Measurements from ENCODE around the gene PMVK.
"Not testable (repeated sequence)": the region's sequence is repeated elsewhere in the genome, so short reads cannot be mapped to it uniquely, and the experiment has no call there.

PMVK gene

DNA sequence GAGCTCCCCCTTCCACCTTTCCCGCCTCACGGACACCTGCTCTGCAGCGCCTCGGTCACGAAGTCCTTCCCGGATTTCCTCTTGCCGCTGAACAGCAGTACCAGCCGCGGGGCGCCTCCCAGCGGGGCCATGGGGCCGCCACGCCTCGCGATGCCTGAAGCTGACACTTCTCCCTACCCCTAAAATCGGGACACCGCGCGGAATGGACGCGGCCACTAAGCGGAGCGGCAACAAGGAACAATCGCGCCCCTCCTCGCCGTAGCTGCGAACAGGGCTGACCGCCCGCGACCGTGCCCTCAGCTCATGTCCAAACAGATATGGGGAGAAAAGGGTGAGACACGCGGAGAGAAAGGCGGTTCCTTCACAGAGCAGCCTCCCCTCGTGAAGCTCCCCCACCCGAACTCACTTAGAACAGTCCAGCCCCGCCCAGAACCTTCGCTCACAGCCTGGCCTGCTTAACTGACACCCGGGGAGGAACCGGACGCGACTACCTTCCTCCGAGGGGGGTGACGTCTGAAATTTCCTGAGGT is at the start of gene PMVK:
PMVK (minus strand) TSS at position 165 of the 530 bp plus-strand sequence; CDS start at position 131, 34 bp downstream.
- peak; percentile 98 for DNase-seq (ENCODE audit: low spot score)

- DNase-seq (ENCODE audit: low spot score): no peak
Measured at GRCh38 chr1:154983776-154984466, 47.4 kb upstream of the PMVK start.

GRCh38 chr1:154982897-154983648 is 46.6 kb upstream of the PMVK start, which contains the start of gene FLAD1:
TSS of gene FLAD1 (plus strand) at chr1:154983344. CDS start at chr1:154983695, 351 bp downstream.
- peak; percentile 100 for DNase-seq (ENCODE audit: low spot score)

GRCh38 chr1:154982341-154982740 is 45.8 kb upstream of the PMVK start:
- DNase-seq (ENCODE audit: low spot score): no peak

GRCh38 chr1:154978360-154978759 is 41.8 kb upstream of the PMVK start:
- DNase-seq (ENCODE audit: low spot score): no peak

GRCh38 chr1:154977762-154978161 is 41.2 kb upstream of the PMVK start:
- DNase-seq (ENCODE audit: low spot score): not testable (repeated sequence)

- no peak for DNase-seq (ENCODE audit: low spot score)
Measured at GRCh38 chr1:154975409-154976059, 39.0 kb upstream of the PMVK start.

- peak; percentile 98 for DNase-seq (ENCODE audit: low spot score)
Measured at GRCh38 chr1:154974808-154975408, 38.4 kb upstream of the PMVK start.

GRCh38 chr1:154974102-154974807 is 37.7 kb upstream of the PMVK start, which contains the start of gene CKS1B:
TSS of gene CKS1B (plus strand) at chr1:154974681. CDS start at chr1:154974746, 65 bp downstream.
- DNase-seq (ENCODE audit: low spot score): peak; percentile 99

- DNase-seq (ENCODE audit: low spot score): peak; percentile 99
Measured at GRCh38 chr1:154973344-154974101, 37.0 kb upstream of the PMVK start.

- DNase-seq (ENCODE audit: low spot score): peak; percentile 90
Measured at GRCh38 chr1:154972517-154973343, 36.2 kb upstream of the PMVK start.

- no peak for DNase-seq (ENCODE audit: low spot score)
Measured at GRCh38 chr1:154972213-154972516, 35.6 kb upstream of the PMVK start.

GRCh38 chr1:154971341-154971998 is 35.0 kb upstream of the PMVK start:
- DNase-seq (ENCODE audit: low spot score): peak; percentile 48

DNA sequence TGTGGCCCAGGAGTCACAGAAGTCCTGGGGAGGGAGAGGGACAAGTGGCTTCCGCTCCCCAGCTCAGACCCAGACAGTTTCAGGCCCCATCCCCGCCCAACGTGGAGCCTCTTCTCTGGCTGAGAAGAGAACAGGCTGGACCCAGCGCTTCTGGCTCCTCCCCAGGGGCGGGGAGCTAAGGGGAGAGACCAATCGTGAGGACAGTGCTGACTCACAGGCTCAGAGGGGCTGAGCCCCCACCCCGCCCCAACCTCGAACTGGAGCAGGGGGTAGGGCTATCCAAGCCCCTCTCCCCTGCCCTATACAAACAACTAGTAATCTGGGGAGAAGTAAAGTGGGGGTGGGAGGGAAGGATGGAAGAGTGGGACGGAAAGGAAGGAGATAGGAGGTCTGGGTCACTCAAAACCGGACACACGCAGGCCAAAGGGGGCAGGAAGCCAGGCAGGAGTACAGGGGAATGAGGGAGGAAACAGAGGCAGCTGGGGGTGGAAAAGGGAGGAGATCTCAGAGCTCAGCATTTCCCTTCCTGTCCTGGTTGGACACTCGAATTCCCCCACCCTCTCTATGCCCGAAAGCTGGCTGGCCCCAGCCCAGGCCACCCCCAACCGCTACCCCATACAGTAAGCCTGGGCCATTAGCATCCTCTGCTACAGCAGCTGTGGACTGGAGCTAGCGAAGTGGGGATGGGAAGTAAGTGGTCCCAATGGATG is 34.3 kb upstream of the PMVK start, which contains the start of gene SHC1:
SHC1 (minus strand) TSS at position 117 of the 710 bp plus-strand sequence. CDS start 221 bp downstream, outside the sequence.
- peak; percentile 92 for DNase-seq (ENCODE audit: low spot score)

- DNase-seq (ENCODE audit: low spot score): no peak
Measured at GRCh38 chr1:154969860-154970452, 33.4 kb upstream of the PMVK start.

DNA sequence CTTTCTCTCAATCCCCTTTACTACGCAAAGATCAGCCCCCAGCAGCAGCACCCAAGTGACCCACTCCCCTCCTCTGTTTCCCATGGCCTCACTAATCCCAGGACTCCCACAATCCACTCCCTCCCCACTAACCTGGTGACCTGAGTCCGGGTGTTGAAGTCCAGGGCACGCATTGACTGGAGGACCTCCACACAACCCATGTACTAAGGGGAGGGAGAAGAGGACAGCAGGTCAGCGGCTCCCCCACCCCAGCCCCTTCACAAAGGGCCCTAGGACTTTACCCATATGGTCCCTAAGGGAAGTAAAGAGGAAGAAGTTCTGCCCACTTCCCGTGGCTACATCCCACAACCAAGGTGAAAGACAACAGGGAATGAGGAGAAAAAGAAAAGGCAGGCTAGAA is 32.7 kb upstream of the PMVK start:
- no peak for DNase-seq (ENCODE audit: low spot score)

- no peak for DNase-seq (ENCODE audit: low spot score)
Measured at GRCh38 chr1:154968731-154969130, 32.2 kb upstream of the PMVK start.

DNA sequence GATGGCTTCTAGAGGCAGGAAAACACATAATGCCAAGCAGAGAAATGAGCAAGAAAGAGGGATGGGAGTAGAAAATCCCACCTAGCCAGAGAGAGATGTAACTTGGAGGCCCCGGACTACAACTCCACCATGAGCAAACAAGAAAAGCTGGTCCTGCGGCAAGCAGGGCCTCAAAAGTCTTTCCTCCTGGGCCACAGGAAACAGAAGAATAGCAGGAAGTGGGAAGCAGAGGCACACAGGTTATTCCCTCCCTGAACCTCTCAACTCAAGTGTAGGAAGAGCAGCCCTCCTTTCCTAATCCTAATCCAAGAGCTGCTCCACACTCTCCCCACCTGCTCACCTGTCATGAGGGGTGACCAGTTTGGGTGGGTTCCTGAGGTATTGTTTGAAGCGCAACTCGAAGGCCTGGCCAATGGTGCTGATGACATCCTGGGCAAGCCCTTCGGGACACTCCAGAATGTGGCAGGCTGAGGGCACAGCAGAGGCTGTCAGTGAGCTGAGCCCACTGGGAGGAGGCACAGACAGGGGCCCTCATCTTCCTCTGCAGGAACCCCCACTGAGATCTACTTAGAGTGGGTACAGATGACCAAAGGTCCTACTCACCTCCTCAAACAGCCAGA is 30.9 kb upstream of the PMVK start:
- DNase-seq (ENCODE audit: low spot score): no peak

Measured in COLO829 (cell line).